CD4-positive, alpha-beta T cell treated with Interleukin-4 for 1 hour (primary cell): ENCODE results near the gene CARD9.
"Not testable (repeated sequence)": the region's sequence is repeated elsewhere in the genome, so short reads cannot be mapped to it uniquely, and the experiment has no call there.

ENCODE experiments used
- DNase-seq, 2 donors: peaks; one replicate each; pipeline ENCODE4 v3.0.0-alpha.2; 2020 to 2022

The CARD9 gene, protein sequence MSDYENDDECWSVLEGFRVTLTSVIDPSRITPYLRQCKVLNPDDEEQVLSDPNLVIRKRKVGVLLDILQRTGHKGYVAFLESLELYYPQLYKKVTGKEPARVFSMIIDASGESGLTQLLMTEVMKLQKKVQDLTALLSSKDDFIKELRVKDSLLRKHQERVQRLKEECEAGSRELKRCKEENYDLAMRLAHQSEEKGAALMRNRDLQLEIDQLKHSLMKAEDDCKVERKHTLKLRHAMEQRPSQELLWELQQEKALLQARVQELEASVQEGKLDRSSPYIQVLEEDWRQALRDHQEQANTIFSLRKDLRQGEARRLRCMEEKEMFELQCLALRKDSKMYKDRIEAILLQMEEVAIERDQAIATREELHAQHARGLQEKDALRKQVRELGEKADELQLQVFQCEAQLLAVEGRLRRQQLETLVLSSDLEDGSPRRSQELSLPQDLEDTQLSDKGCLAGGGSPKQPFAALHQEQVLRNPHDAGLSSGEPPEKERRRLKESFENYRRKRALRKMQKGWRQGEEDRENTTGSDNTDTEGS

DNA sequence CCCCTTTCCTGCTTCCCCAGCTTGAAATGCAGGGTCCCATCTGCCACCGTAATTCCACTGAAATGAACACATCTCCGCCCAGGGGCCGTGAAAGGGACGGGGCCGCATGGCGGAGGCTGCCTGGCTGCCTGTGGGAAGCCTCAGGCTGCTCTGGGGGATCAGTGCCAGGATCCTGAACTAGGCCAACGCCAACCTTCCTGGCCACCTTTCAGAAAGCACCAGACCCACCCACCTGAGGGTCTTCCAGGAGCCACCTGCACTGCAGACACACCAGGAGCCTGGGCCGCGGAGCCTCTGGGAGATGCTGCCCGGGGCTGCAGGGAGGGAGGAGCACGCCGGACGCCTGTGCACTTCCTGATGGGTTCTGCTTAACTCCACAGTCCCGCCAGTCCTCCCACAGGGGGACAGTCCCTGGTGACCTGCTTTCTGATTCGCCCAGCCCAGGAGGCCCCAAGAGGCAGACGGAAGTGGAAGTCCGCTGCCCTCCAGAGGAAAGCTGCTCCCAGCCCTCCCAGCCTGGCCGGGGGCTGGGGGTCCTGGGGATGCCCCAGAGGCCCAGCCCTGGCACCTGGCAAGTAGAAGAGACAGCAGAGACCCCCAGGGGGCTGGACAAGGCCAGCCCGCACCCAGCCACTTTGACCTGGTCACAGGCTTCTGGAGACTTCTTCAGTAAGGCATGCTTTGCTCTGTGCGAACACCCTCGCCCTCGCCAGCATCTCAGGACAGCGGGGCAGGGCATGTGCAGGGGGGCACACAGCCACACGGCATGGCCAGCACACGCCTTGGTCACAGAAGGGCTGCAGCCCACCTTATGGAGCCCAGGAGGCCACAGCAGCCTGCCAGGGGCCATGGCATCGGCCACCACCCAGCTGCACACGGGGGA is at the start of gene CARD9:
Gene CARD9 (minus strand): TSS at position 370 of the 883 bp plus-strand sequence. CDS start 1,591 bp downstream, outside the sequence.
- peak; percentile 15 to 64 for DNase-seq

DNA sequence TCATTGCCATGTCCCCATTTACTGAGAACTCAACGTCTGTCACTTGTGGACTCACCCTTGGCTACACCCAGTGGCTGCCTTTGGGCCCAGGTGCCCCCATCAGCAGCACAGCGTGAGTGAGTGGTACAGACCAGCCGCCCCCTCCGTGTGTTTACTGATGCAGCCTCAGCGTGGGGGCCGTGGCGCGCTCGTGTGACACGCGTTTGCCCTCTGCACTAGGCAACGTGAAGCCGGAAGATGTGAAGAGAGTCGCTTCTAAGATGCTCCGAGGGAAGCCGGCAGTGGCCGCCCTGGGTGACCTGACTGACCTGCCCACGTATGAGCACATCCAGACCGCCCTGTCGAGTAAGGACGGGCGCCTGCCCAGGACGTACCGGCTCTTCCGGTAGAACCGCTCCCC is 49.4 kb upstream of the CARD9 start:
- DNase-seq, result no peak

DNA sequence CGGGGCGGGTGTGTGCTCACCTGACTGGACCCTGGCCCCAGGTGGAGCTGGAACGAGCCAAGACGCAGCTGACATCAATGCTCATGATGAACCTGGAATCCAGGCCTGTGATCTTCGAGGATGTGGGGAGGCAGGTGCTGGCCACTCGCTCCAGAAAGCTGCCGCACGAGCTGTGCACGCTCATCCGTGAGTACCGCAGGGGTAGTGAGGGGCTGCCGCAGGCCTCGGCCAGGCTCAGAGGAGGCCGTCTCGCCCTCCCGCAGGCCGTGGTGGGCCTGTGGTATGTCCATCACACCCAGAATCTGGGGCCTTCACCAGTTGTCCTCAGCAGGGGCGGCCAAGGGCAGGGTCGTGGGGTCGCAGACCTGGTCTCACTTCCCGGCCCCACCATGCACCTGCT is 48.3 kb upstream of the CARD9 start:
- DNase-seq, result no peak

DNA sequence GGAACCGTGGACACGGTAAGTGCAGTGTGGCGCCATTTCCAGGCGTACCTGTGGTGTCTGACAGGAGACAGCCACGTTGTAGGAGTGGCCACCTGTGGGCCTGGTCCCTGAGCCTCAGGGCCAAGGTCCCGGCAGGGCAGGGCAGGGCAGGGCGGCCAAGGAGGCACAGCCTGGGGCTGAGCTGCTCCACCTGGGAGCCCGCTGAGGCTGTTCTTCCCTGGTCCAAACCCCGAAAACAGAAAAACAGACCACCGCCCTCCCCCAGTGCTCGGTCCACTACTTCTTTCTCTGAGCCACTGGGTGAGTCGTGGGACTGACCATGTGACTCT is 45.6 kb upstream of the CARD9 start:
- no peak for DNase-seq

DNA sequence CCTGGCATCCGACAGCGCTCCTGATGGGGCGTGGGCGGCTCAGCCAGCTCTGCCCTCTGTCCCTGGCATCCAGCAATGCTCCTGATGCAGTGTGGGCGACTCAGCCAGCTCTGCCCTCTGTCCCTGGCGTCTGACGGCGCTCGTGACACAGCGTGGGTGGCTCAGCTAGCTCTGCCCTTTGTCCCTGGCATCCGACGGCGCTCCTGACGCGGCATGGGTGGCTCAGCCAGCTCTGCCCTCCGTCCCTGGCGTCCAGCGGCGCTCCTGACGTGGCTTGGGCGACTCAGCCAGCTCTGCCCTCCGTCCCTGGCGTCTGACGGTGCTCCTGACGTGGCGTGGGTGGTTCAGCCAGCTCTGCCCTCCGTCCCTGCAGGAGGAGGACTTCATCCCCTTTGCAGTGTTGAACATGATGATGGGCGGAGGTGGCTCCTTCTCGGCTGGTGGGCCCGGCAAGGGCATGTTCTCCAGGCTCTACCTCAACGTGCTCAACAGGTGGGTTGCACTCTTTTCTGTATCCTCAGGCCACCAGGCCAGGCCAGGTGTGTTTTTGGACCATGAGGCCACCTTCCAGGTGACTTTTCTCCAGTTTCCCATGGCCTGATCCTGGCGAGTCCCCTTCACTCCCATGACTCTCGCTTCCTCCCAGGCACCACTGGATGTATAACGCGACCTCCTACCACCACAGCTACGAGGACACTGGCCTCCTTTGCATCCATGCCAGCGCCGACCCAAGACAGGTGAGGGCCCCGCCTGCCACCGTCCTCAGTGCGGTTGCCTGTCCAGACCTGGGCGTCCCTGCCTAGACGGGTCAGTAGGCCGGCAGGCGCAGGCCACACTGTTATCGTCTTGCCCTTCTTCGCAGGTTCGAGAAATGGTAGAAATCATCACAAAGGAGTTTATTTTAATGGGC is 45.0 kb upstream of the CARD9 start:
- no peak for DNase-seq

DNA sequence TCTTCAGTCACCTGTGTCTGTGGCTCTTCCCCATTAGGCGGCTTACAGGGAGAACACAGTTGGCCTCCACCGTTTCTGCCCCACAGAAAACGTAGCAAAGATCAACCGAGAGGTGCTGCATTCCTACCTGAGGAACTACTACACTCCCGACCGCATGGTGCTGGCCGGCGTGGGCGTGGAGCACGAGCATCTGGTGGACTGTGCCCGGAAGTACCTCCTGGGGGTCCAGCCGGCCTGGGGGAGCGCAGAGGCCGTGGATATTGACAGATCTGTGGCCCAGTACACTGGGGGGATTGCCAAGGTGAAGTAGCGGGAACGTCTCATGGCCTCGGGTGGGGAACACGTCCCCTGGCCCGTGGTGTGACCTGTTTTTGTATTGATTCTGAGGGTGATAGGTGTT is 43.4 kb upstream of the CARD9 start:
- no peak for DNase-seq

DNA sequence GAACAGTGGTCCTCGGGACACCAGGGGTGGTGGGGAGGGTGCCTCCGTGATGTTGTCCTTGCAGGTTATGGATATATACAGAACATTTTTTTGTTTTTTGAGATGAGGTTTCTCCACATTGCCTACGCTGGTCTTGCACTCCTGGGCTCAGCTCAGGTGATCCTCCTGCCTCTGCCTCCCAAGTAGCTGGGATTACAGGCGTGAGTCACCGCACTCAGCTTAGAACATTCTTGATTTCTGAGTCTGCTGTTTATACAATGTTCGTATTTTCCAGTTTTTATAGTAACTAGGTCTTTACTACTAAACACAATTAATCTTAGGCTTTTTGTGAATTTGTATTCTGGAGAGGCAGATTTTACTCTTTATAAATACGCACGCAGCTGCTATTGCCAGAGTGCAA is 43.0 kb upstream of the CARD9 start:
- DNase-seq, result no peak

DNA sequence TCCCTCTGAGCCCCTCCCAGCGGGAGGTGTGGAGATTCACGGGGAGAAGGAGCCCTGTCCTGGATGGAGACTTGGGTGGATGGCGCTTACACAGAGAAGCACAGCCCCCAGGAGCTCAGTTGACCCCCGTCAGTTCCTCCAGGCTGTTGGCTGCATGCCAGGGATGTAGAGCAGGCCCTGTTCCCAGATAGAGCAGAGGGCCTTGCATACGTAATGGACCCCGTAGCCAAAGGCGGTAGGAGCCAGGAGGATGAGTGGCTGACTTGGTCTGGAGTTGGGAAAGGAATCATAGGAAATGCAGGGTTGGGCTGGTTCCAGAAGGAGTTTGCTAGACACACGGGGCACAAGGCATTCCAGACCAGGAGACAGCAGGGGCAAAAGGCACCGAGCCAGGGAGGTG is 39.5 kb upstream of the CARD9 start:
- no peak for DNase-seq

DNA sequence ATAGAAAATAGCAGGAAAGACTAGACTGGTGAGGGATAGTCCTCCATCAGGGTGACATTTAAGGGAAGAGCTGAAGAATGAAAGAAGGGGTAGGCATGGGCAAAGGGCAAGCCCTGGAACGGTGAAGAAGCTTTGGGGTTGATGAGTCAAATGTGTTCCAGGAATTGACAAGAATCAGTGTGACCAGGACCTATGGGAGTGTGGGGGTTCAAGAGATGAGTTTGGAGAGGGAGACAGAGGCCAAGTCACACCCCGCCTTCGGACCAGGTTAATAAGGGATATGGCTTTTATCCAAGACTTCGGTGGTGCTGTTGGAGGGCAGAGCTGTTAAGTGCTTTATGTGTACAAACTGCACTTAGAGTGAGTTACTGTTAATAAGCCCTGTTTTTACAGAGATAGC is 37.9 kb upstream of the CARD9 start:
- no peak for DNase-seq

DNA sequence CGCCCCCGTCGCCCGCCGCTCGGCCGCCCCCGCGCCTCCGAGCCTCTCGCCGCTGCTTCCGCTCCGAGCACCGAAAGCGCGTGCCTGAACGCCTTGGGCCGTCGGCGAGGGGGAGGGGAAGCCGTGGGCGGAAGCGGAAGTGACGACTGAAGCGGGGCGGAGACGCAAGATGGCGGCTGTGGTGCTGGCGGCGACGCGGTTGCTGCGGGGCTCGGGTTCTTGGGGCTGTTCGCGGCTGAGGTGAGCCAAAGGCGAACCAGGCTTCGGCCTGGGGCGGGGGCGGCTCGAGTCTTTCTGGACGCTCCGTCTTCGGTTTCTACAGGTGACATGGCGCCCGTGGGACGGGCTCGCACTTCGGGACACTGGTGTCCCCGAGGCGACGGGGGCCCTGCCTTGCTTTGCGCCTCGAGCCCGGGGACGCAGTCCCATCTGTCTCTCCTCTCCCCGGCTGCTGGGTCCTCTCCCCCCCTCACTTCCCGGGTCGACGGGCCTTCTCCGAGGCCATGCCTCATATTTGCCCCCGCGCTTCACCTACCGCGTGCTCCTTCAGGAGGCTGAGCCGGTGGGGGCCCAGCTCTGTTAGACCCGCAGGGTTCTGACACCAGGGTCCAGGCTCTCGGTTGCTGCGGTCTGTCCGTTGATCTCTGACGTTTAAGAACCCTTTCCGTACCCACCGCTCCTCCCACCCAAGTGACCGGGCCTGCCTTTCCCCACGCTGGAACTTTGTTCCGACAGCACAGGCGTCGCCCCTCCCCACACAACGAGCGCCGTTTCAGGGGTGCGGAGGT is 37.2 kb upstream of the CARD9 start, which contains the start of the genes ENTR1 and PMPCA:
Gene ENTR1 (minus strand): TSS at position 115 of the 788 bp plus-strand sequence. CDS start 217 bp downstream, outside the sequence.
Gene PMPCA (plus strand): TSS at position 159 of the 788 bp plus-strand sequence. CDS start 11 bp downstream, at position 170.
- peak; percentile 92 to 95 for DNase-seq

DNA sequence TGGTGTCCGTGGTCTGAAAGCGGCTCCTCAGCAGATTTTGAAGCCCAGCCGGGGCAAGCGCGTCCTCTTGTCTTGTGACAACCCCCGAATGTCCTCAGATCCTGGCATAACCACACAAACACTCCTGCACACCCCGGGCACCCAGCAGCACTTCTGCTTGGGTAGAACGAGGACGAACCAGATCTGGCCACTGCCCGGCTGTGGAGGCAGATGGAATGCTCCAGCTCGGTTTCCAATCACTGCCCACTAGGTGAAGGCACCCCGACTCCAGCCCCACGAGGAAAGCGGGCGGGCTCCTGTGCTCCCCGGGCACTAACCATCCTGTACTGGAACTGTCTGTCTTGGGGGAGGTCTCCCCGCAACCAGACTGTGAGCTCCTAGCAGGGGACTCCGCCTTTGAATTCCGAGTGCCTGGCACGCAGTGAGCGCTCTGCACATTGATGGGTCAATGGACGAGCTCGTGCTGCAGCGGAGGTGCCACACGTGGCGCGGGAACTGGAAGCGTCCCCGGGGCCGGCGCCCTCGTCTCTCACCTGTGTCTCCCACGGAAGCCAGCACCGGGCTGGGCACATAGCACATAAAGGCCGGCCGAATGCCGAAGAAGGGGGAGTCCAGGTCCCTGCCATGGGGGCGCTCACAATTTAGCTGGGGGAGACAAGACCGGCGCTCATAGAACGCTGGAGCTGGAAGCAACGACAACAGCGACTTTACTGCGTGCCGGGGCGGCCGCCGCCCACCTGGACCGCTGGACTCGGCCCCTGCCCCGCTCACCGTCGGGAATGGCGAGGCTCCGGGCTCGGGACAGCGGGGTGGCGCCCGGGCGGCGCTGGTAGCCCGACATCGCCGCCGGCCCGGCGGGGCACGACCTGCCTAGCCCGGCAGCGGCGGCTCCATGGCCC is 36.3 kb upstream of the CARD9 start:
- peak in 1 of 2 donors; percentile 25 for DNase-seq

DNA sequence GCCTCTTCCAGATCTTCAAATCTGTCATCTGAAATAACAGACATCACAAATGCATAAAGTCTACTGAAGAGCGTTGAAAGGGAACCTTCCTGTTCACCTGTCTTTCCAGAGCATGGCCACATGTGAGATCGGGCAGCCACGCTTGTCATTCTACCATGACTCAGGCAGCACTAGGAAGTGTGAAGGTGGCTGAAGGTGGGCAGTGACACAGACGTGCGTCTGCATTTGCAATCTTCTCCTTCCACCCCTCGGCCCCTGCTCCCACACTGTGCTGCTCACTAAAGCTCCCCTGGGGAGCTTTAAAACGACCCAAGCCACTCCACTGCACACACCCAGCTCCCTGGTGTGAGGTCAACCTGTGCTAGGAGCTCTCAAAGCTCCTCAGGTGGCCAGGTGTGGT is 34.4 kb upstream of the CARD9 start:
- no peak for DNase-seq

DNA sequence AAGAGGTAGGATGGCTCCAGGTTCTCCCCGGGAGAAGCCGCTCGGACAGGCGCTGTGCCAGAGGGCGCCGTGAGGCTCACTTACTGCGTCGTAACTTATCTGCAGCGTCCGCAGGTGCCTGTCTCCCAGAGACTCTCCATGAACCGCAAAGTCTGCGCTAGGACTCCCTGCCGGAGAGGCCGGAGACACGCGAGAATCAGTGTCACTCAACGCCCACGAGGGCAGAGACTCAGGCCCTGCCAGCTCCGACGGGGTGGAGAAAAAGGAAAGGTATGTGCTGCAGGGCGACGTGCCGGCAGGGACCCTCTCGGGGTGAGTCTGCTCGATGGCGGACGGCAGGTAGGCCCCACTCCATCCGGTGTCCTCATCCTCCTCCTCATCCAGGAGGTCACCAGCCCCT is 33.6 kb upstream of the CARD9 start:
- not testable (repeated sequence) for DNase-seq

DNA sequence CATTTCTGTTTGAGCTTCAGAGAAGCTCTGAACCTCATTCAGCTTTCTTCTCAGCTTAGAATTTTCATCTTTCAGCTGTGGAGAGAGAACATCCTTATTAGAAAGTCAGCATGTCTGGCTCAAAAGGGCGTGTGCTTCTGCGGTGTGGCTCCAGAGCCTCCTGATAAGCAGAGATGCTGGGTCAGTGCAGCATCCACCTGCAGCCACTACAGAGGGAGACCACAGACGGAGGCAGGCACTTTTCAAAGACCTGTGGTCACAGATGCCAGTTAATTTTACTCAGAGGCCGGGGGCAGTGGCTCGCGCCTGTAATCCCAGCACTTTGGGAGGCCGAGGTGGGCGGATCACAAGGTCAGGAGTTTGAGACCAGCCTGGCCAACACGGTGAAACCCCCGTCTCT is 32.4 kb upstream of the CARD9 start:
- DNase-seq, result not testable (repeated sequence)

DNA sequence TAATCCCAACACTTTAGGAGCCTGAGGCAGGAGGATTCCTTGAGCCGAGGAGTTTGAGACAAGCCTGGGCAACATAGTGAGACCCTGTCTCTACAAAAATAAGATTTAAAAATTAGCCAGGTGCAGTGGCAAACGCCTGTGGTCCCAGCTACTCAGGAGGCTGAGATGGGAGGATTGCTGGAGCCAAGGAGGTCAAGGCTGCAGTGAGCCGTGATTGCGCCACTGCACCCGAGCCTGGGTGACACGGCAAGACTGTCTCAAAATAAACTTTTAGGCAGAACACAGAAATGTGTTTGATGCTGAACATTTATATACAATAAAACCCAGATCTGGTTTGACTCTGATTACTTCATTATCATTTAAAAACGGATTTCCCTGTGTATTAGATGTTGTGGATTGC is 32.0 kb upstream of the CARD9 start:
- no peak for DNase-seq

DNA sequence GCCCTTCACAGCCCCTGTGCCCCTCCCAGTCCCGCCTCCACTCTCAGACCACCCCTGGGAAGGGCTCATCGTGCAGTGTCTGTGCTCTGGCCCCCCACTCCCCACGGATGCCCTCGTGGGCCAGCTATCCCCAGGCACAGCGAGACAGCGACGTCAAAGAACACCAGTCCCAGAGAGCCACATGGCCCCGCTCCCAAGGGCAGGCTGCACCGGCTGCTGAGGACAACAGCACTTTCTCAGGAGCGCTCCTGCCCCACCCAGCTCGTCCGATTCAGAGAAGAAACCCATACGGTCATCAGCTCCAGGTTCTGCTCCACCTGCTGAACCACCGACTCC is 31.3 kb upstream of the CARD9 start:
- DNase-seq, result no peak

DNA sequence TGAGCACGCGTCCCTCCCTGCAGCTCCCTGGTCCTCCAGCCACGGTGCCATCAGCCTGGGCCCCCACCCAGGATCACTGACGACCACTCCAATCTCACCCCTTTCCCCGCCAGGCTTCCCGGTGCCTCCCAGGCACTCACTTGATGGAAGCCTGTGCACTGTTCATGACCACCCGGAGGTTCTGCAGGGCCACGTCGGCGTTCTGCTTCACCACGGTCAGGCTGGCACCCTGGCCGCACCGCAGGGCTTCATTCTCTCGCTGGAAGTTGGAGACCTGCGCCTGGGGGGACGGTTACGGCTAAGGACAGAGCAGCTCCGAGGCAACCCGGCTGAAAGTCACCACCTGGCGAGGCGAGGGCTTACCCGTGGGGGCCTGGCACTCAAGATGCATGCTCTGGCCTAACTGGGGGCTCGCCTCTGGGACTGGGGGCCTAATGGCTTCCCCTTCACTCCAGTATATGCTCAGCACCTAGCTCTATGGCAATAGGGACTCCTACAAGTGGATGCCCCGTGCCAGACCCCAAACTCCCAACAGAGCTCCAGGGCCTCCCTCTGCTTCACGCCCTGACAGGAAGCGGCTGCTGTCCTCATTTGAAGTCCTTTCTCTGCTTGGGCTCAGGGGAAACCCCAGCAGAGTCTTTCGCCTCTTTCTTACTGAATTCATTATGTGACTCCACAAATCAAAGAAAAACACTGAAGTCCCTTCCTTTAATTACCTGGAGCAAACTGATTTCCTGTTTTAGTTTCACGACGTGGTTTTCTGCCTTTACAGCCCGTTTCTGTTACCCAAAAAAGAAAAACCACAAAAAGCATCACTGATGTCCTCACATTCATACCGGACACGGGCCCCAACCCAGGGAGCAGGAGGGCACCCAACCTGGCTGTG is 30.7 kb upstream of the CARD9 start:
- DNase-seq, result peak; percentile 17 to 61

DNA sequence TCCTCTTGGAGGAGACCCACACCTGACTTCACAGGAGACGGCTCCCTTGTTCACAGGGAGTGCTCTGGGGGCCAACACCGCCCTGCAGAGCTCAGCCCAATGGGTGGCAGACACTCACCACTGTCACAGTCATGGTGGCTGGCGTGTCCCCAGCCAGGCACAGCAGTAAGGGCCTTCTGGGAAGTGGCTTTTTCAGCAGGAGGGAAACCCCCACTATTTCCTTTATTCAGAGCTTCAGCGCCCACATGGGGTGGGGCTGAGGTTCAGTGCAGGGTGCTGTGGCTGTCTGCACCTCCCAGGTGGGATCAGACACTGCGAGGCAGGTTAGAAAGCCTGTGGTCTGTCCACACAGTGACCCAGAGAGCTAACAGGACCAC is 30.1 kb upstream of the CARD9 start:
- DNase-seq, result peak; percentile 76 to 88

DNA sequence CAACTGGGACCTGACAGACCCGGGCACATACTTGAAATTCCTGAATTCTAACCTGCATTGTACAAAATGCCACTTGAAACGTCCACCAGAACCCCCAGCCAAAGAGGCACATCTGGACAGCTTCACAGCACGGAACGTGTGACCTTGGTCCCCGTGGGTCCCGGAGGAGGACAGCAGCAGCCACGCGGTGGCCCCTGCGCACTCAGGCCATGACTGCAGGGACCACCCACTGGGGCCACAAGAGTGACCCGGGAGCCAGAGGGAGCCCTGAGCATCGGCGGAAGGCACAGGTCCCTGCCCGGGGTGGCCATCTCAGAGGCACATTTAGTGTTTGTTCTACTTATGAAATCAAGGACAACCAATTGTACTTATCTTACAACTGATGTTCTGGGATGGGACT is 28.6 kb upstream of the CARD9 start:
- no peak for DNase-seq
